GM18505 (cell line): ENCODE results near the gene DOC2A.

Experiments used
- ATAC-seq: cut with Tn5 transposase; IDR thresholded peaks from one replicate; pipeline ENCODE4 v1.9.1; 2021; ENCODE audit not compliant: unreplicated experiment
- POLR2A ChIP-seq: IDR thresholded peaks from 4 replicates; pipeline ENCODE4 v1.6.1; 2011; ENCODE audit warnings: borderline replicate concordance; ENCODE audit not compliant: insufficient read depth, insufficient read length; ENCODE audit errors: extremely low read depth

Gene DOC2A

GRCh38 chr16:29984137-29984763 is 26.6 kb downstream of the DOC2A start:
- no peak for TF ChIP-seq POLR2A
- no peak for ATAC-seq

- ATAC-seq, result no peak
- TF ChIP-seq POLR2A, result no peak
These were observed 27.2 kb downstream of the DOC2A start for GRCh38 chr16:29983420-29984136.

- ATAC-seq, result no peak
These were observed 28.0 kb downstream of the DOC2A start for GRCh38 chr16:29982560-29983419.

GRCh38 chr16:29978564-29979270 is 32.1 kb downstream of the DOC2A start:
- TF ChIP-seq POLR2A, result no peak
- no peak for ATAC-seq

More at GRCh38 chr16:29982560-29983419, 28.0 kb downstream of the DOC2A start:
- no peak for TF ChIP-seq POLR2A

- no peak for TF ChIP-seq POLR2A
- no peak for ATAC-seq
These were observed 32.7 kb downstream of the DOC2A start for GRCh38 chr16:29978081-29978480.

- TF ChIP-seq POLR2A, result no peak
- ATAC-seq, result no peak
These were observed 33.6 kb downstream of the DOC2A start for GRCh38 chr16:29977063-29977825.

- ATAC-seq, result no peak
- TF ChIP-seq POLR2A, result no peak
These were observed 34.9 kb downstream of the DOC2A start for GRCh38 chr16:29975811-29976511.

- no peak for TF ChIP-seq POLR2A
- no peak for ATAC-seq
These were observed 35.7 kb downstream of the DOC2A start for GRCh38 chr16:29975134-29975538.

- TF ChIP-seq POLR2A, result no peak
- ATAC-seq, result no peak
These were observed 36.3 kb downstream of the DOC2A start for GRCh38 chr16:29974291-29975133.

GRCh38 chr16:29973384-29974246 is 37.2 kb downstream of the DOC2A start, which contains the start of gene TAOK2:
TSS of gene TAOK2 (plus strand) at chr16:29973868. CDS start at chr16:29977773, 3,905 bp downstream.
- ATAC-seq, result peak; percentile 93
- TF ChIP-seq POLR2A, result peak; percentile 83
